NCI-H226 (cell line): Measurements from ENCODE around the gene SYF2.

Experiments used
- DNase-seq: peaks from one replicate; pipeline ENCODE4 v3.0.0-alpha.2; 2015

SYF2 gene

DNA sequence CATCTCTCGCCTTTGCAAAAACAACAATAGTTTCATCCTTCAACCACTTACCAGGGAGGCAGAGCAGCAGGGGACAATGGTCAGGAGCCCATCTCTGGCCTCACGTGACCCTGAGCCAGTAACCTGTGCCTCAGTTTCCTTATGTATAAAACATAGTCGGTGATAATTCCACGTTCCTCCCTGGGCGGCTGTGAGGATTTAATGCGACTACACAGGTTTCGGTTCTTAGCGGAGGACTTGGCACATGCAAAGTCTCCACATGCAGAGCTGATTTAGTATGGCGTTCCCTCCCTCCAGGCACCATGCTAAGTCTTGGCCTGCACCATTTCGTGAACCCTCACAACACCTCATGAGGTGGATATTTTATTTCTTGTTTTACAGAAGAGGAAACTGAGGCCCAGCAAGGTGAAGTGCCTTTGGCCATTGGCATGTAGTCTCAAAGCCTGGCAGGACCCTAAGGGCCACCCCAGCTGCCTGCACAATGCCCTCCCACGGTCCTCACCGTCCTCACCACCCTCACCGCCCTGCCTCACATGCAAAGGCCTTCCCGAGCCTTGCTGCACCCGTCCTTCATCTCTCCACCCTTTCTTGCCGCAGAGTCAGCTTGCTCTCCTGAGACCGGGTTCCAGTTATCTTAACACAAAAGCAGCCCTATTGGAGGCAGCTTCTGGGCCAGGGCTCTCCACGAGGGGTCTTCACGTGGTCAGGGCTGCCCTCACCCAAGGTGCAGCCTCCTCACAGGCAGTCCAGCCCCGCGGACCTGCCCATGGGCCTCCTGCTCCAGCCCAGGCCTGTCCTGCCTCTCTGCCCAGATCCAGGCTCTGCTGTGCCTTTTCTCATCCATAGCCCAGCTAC is 48.9 kb downstream of the SYF2 start:
- no peak for DNase-seq

DNA sequence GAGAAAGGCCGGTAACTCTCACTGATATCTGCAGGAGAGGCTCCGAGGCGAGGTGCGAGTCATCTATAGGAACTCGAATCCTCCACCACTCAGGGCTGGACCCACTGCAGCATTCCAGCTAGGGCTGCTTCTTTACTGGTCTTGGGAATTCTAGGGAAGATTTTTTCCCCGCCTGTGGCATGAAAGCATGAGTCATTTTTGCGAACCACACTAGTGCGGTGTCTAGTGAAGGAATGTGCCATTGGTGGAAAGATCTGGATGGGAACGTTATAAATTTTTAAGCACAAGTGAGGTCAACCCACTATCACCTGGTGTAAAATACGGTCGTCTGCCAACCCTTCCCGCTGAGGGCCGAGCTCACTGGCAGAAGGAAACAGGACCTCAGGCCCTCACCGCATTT is 49.7 kb downstream of the SYF2 start:
- peak; percentile 88 for DNase-seq

- no peak for DNase-seq
Measured at GRCh38 chr1:25180996-25181395, 51.3 kb downstream of the SYF2 start.

DNA sequence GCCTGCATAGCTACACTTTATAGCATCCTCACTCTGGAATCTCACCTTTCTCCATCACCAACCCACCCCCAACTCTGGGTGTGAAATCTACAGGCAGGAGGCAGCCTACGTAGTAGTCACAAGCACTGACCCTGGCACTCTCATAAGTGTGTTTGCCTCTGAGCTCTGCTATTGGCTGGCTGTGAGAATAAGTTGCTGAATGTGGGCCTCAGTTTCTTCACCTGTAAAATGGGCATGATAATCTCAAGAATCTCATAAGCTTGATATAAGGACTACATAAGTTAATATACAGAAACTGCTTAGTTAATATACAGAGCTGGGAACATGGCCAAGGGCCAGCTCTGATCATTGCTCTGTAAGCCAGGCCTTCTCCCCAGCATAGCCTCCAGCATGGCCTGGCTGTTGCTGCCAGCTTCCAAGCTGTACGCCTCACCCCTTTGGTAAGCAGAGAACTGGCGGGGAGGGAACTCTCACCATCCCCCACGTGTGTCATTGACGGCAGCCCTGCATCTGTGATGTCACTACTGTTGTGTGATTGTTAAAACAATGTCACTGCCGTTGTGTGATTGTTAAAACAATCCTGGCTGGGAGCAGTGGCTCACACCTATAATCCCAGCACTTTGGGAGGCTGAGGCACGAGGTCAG is 53.3 kb downstream of the SYF2 start:
- no peak for DNase-seq

- DNase-seq, result no peak
Measured at GRCh38 chr1:25174730-25175612, 57.3 kb downstream of the SYF2 start.

DNA sequence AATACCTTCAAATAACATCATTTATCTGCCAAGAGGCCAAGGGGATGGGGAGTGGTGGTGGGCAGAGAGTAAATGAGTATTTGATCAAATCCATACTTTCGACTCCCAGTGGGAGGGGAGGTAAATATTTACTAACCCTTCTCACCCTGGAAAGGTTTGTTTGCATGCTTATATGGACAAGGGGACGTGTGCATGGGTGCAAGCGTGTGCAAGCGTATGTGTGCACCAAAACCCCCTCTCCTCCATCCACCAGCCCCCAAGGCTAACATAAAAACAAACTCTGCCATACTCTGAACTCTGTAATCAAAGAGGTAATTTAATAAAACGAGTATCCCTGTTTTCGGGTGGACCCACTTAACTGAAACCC is 58.0 kb downstream of the SYF2 start:
- DNase-seq, result no peak

DNA sequence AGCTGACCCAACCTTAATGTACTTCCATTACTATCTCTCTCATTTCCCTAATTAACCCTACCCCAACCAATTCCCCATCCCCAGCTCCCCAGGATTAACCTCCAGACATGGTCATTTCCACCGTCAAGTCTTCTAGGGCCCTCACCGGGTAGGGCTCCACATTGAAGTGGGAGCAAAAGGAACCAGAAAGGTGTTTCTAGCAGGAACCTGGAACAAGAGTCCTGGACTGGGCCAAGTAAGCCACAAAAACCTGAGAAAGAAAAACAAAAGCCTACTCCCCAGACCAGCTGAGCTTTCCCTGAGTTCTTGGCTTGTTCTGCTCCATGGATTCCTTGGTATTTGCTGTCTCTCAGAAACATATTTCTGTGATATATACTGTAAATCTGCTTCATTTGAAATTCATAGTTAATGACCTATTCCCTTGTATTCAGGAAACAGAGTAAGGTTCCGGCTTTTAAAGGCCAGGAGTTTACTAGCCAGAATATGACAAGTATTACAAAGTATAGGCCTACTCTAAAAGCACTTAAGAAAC is 58.4 kb downstream of the SYF2 start:
- DNase-seq, result no peak
